Measurements from ENCODE around the gene YRDC.

The YRDC gene

DNA sequence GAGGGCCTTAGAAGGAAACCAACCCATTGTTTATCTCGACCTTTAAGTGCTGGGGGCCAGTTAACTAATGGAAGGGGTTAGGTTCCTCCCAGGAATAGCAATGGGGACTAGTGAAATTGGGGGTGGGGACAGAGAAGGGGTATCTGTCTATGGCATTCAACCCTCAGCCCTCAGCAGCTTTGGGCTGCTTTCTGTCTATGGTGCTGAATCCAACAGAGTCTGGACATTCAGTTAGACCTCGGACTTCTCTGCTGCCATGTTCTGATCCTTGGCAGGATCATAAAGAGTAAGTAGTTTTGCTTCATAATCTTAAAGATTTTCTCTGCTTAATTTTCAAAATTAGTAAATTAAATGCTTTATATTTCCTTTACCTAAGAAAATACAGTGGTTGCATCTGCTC, 40.5 kb downstream of the YRDC start:
- Histone ChIP-seq H3K4me3 (replicated peaks; ENCODE audit: insufficient read depth, low read length) (no peak overlapping the region), H3K27ac (replicated peaks) (no peak overlapping the region), H3K27me3 (ENCODE audit: insufficient read depth, poor library complexity, severe bottlenecking) (peaks cover 28% of the 10 kb centered on the region)
- no peak for DNase-seq (ENCODE audit: low read depth in 1 of 2, low spot score in 1 of 2)
- TF ChIP-seq, protein P1, sequence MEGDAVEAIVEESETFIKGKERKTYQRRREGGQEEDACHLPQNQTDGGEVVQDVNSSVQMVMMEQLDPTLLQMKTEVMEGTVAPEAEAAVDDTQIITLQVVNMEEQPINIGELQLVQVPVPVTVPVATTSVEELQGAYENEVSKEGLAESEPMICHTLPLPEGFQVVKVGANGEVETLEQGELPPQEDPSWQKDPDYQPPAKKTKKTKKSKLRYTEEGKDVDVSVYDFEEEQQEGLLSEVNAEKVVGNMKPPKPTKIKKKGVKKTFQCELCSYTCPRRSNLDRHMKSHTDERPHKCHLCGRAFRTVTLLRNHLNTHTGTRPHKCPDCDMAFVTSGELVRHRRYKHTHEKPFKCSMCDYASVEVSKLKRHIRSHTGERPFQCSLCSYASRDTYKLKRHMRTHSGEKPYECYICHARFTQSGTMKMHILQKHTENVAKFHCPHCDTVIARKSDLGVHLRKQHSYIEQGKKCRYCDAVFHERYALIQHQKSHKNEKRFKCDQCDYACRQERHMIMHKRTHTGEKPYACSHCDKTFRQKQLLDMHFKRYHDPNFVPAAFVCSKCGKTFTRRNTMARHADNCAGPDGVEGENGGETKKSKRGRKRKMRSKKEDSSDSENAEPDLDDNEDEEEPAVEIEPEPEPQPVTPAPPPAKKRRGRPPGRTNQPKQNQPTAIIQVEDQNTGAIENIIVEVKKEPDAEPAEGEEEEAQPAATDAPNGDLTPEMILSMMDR (IDR thresholded peaks at IDR 0.05; ENCODE audit: insufficient read depth, low read length) = no peak
- TF ChIP-seq SPI1 (IDR thresholded peaks at IDR 0.05; ENCODE audit: borderline replicate concordance, low read depth) (no peak), POLR2AphosphoS5 (IDR thresholded peaks at IDR 0.05; ENCODE audit: low read depth) (no peak), GABPA (IDR thresholded peaks at IDR 0.05; ENCODE audit: low read depth) (no peak)
- TF ChIP-seq, protein P2, sequence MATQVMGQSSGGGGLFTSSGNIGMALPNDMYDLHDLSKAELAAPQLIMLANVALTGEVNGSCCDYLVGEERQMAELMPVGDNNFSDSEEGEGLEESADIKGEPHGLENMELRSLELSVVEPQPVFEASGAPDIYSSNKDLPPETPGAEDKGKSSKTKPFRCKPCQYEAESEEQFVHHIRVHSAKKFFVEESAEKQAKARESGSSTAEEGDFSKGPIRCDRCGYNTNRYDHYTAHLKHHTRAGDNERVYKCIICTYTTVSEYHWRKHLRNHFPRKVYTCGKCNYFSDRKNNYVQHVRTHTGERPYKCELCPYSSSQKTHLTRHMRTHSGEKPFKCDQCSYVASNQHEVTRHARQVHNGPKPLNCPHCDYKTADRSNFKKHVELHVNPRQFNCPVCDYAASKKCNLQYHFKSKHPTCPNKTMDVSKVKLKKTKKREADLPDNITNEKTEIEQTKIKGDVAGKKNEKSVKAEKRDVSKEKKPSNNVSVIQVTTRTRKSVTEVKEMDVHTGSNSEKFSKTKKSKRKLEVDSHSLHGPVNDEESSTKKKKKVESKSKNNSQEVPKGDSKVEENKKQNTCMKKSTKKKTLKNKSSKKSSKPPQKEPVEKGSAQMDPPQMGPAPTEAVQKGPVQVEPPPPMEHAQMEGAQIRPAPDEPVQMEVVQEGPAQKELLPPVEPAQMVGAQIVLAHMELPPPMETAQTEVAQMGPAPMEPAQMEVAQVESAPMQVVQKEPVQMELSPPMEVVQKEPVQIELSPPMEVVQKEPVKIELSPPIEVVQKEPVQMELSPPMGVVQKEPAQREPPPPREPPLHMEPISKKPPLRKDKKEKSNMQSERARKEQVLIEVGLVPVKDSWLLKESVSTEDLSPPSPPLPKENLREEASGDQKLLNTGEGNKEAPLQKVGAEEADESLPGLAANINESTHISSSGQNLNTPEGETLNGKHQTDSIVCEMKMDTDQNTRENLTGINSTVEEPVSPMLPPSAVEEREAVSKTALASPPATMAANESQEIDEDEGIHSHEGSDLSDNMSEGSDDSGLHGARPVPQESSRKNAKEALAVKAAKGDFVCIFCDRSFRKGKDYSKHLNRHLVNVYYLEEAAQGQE (IDR thresholded peaks at IDR 0.05; ENCODE audit: insufficient replicate concordance, low read depth) = peak; percentile 55

DNA sequence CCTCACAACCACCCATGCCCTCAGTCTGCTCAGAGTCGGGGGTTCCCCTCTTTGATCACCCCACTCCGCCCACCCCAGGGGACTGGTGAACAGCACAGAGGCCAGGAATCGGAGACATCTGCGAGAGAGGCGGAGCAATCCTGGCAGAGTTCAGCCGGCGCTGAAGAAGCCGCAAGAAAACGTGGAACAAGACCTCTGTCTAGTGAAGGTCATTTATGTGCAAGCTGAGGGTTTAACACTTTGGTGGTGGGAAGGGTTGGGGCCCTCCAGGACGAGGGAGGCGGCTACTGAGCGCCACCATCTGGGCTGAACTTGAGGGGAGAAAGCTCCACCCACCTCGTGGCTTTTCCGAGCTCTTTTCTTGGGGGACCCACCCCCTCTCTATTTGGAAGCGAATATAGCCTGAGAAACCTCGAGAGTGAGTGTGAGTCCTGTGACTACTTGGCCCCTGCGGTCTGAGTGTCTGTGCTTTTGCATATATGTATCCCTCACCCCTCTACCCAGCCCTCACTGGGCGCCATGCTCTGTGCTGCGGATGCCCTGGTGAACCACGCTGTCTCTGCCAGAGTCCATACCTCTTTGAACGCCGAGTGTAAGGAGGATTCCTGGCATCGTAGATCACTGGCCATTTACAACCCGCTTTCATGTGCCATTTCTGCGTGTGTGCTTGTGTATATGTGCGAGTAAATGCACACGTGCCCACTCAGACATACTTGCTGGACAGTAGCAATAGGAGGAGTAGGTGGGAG, 41.9 kb downstream of the YRDC start:
- DNase-seq (ENCODE audit: low read depth in 1 of 2, low spot score in 1 of 2) = no peak
- H3K27me3 ChIP-seq (ENCODE audit: insufficient read depth, poor library complexity, severe bottlenecking) = peaks cover 28% of the 10 kb centered on the region
- TF ChIP-seq POLR2AphosphoS5 (IDR thresholded peaks at IDR 0.05; ENCODE audit: low read depth) (no peak), GABPA (IDR thresholded peaks at IDR 0.05; ENCODE audit: low read depth) (no peak), SPI1 (IDR thresholded peaks at IDR 0.05; ENCODE audit: borderline replicate concordance, low read depth) (no peak)
- TF ChIP-seq, protein P2 (IDR thresholded peaks at IDR 0.05; ENCODE audit: insufficient replicate concordance, low read depth) = no peak
- TF ChIP-seq, protein P1 (IDR thresholded peaks at IDR 0.05; ENCODE audit: insufficient read depth, low read length) = no peak
- H3K27ac ChIP-seq (replicated peaks) = no peak overlapping the region
- H3K4me3 ChIP-seq (replicated peaks; ENCODE audit: insufficient read depth, low read length) = no peak overlapping the region

DNA sequence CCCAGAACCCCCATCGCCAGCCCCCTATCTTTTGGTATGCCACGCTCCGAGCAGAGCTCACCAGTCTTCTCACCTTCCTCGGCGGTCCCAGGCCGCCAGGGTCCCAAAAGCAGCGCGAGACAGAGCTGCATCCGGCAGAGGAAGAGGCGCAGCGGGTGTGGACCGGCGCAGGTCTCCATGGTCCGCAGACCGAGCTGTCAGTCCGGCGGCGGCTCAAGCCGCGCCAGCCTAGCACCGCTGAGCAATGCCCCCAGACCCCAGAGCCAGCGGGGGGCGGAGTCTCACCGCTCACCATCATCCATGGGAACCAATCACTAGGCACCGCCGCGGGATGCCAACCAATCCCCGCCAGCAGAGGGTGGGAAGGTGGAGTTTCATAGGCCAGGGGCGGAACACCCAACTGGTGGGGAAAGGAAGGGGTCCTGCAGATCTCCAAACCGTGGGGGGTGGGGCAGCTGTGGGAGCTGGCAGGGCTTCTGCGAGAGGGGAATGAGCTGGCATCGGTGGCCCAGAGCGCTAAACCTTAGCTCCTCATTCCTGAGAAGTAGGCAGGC, 43.0 kb downstream of the YRDC start, which contains the start of gene EPHA10:
TSS of gene EPHA10 (minus strand) at position 233 of the 554 bp plus-strand sequence. CDS start at position 179, 54 bp downstream.
- no peak within 1 kb of the TSS for H3K27ac ChIP-seq (replicated peaks)
- TF ChIP-seq POLR2AphosphoS5 (IDR thresholded peaks at IDR 0.05; ENCODE audit: low read depth) (no peak), SPI1 (IDR thresholded peaks at IDR 0.05; ENCODE audit: borderline replicate concordance, low read depth) (no peak), GABPA (IDR thresholded peaks at IDR 0.05; ENCODE audit: low read depth) (no peak)
- TF ChIP-seq, protein P1 (IDR thresholded peaks at IDR 0.05; ENCODE audit: insufficient read depth, low read length) = no peak
- TF ChIP-seq, protein P2 (IDR thresholded peaks at IDR 0.05; ENCODE audit: insufficient replicate concordance, low read depth) = no peak
- peaks cover 28% of the 10 kb centered on the region for H3K27me3 ChIP-seq (ENCODE audit: insufficient read depth, poor library complexity, severe bottlenecking)
- no peak for DNase-seq (ENCODE audit: low read depth in 1 of 2, low spot score in 1 of 2)
- no peak within 1 kb of the TSS for H3K4me3 ChIP-seq (replicated peaks; ENCODE audit: insufficient read depth, low read length)
